Fibroblast of mammary gland (primary cell): ENCODE results near the gene SCIMP.
A peak's percentile ranks its signal among the peaks of the same experiment; 100 is the strongest.
"Not testable (repeated sequence)": the region's sequence is repeated elsewhere in the genome, so short reads cannot be mapped to it uniquely, and the experiment has no call there.

ENCODE experiments used
- DNase-seq: peaks from one replicate; pipeline ENCODE4 v3.0.0-alpha.2; 2010; ENCODE audit warnings: low read depth
- H3K4me3 ChIP-seq: 2 replicates; pipeline ENCODE4 v1.5.1; 2011; ENCODE audit warnings: low read depth, mild to moderate bottlenecking, low read length, moderate library complexity; ENCODE audit not compliant: control insufficient read depth
- CTCF ChIP-seq: conservative IDR thresholded peaks from 2 replicates; pipeline ENCODE4 v1.5.1; 2011; ENCODE audit warnings: low read depth, low read length, inconsistent platforms; ENCODE audit not compliant: control insufficient read depth, insufficient read depth

Gene SCIMP

GRCh38 chr17:5254414-5254813, 19.8 kb upstream of the SCIMP start:
- no peak overlapping the region for H3K4me3 ChIP-seq
- TF ChIP-seq CTCF, result no peak

GRCh38 chr17:5249615-5250014, 15.0 kb upstream of the SCIMP start:
- TF ChIP-seq CTCF, result peak; percentile 70
- DNase-seq, result peak; percentile 83
- H3K4me3 ChIP-seq, result no peak overlapping the region

More at GRCh38 chr17:5254414-5254813, 19.8 kb upstream of the SCIMP start:
- DNase-seq, result no peak

GRCh38 chr17:5248821-5249479, 14.3 kb upstream of the SCIMP start:
- DNase-seq, result no peak

GRCh38 chr17:5247621-5248020, 13.0 kb upstream of the SCIMP start:
- H3K4me3 ChIP-seq, result no peak overlapping the region
- no peak for TF ChIP-seq CTCF
- no peak for DNase-seq

More at GRCh38 chr17:5248821-5249479, 14.3 kb upstream of the SCIMP start:
- TF ChIP-seq CTCF, result no peak
- H3K4me3 ChIP-seq, result no peak overlapping the region

- no peak for DNase-seq
- H3K4me3 ChIP-seq, result no peak overlapping the region
- no peak for TF ChIP-seq CTCF
These were observed 7.4 kb upstream of the SCIMP start for GRCh38 chr17:5241861-5242671.

GRCh38 chr17:5239769-5240168, 5.1 kb upstream of the SCIMP start:
- DNase-seq, H3K4me3 ChIP-seq: not testable (repeated sequence)

- no peak overlapping the region for H3K4me3 ChIP-seq
- DNase-seq, result no peak
- TF ChIP-seq CTCF, result no peak
These were observed 3.7 kb upstream of the SCIMP start for GRCh38 chr17:5238333-5238732.
